Pancreas (tissue), 10 donors: ENCODE data around the gene ZBTB7C. TPM values are rescaled to one million over a fixed set of nuclear protein-coding genes. Genes with fewer than 3 reads are reported as not detected.
A peak's percentile ranks its signal among the peaks of the same experiment; 100 is the strongest.

ENCODE experiments used
- ATAC-seq, 4 donors: fragments of 200-7000 bp; cut with Tn5 transposase; one replicate each; pipeline versions ENCODE4 v1.8.0 to v1.9.1; 2020; ENCODE audit warnings: mild to moderate bottlenecking in 4 of 4, moderate library complexity in 4 of 4
- DNase-seq, 6 donors: peaks; one replicate each; pipeline ENCODE4 v3.0.0-alpha.2; 2020
- FAIRE-seq: peaks from 2 replicates; lab custom pipeline; 2012; peaks lifted over from hg19 to GRCh38; lab: Jason Lieb, UNC
- H3K27ac ChIP-seq, 4 donors: fragments of 200-600 bp; sonication (generic); 1 replicate in 3 of 4; 2 replicates in 1 of 4; pipeline versions ENCODE4 v1.5.0 to v1.8.0; 2020
- H3K27me3 ChIP-seq, 4 donors: fragments of 200-600 bp; one replicate each; pipeline ENCODE4 v1.8.0; 2021
- H3K36me3 ChIP-seq, 3 donors: fragments of 200-600 bp; sonication (generic) in 1 of 3; one replicate each; pipeline versions ENCODE4 v1.5.0 to v1.8.0; 2020 to 2021
- H3K4me1 ChIP-seq, 3 donors: fragments of 200-600 bp; one replicate each; pipeline ENCODE4 v1.8.0; 2021
- H3K4me3 ChIP-seq, 4 donors: fragments of 200-600 bp; sonication (generic) in 2 of 4; one replicate each; pipeline versions ENCODE4 v1.5.0 to v1.8.0; 2020 to 2021
- H3K9me3 ChIP-seq, 4 donors: fragments of 200-600 bp; one replicate each; pipeline ENCODE4 v1.8.0; 2021
- CTCF ChIP-seq, 4 donors: fragments of 200-600 bp; sonication (generic) in 3 of 4; IDR thresholded peaks; one replicate each; pipeline versions ENCODE4 v1.5.0 to v1.8.0; 2021; ENCODE audit warnings: antibody characterized with exemption in 4 of 4
- WGBS, 2 donors: extraction: QIAGEN DNeasy Blood & Tissue Kit; methylation state at CpG; one replicate each; pipeline ENCODE4 v1.1.7; 2013; 5-methylcytosine and 5-hydroxymethylcytosine counted together
- intact Hi-C, 3 donors: fragments of 100-400 bp; cut with DNase I; formaldehyde crosslinking; loops; one replicate each; pipeline versions ENCODE4 v1.11.1 to v1.14.2; 2022
- polyA plus RNA-seq, 2 donors: library from polyadenylated mRNA; stranded (reverse); fragments of 200-250 nt; gene quantifications; one replicate each; pipeline ENCODE4 v1.2.3, GENCODE V29; 2013
- total RNA-seq, 6 donors: library from RNA; stranded (reverse); fragmentation: NEBNext Ultra II Directional in 4 of 6; extraction: Animal tissue kit (Norgen Biotek cat#: 25700) in 4 of 6; gene quantifications; one replicate each; pipeline versions ENCODE4 v1.2.1 to v1.2.4, GENCODE V29; 2021 to 2023
- donor health status: healthy with polysubstance abuse.
- donor health status: DM: no; HTN: no; CAD: no; lungs with moderate emphysema.
- donor health status: DM: no; HTN: no; CAD: no.
- donor health status: control.
- donor health status: control.
- donor health status: Bipolar disorder and iron deficiency.
- donor health status: DM: yes; HTN: yes; CAD: no.
- donor health status: DM: no; HTN: no; CAD: no.
- donor health status: DM: no; HTN: no; CAD: no.
- donor health status: DM: yes; HTN: yes; CAD: no.

The ZBTB7C gene
- total and polyA plus RNA-seq, 8 donors, result 0.35 to 1.7 (median 0.91) TPM

DNA sequence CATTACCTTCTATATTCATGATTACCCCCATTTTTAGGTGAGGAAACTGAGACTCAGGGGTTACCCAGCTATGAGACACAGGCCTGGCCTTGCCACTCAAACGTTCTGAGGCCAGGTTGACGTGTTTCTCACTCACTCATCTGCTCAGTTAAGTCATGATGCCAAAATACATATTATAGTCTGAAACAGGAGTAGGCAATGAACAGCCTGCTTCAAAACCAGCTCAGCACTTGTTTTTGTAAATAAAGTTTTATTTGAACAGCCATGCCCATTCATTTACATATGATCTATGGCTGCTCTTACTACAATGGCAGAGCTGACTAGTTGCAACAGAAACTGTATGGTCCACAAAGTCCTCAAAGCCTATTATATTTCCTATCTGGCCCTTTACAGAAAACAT lies 404.6 kb downstream of the ZBTB7C start:
- FAIRE-seq (no peak), DNase-seq (no peak), ATAC-seq (no peak)
- Histone ChIP-seq H3K9me3 (no peaks in the 10 kb centered on the region), H3K4me3 (no peak overlapping the region), H3K4me1 (peaks cover 0 to 20% (median 0%) of the 10 kb centered on the region in 3 donors), H3K36me3 (no peaks in the 10 kb centered on the region), H3K27me3 (no peaks in the 10 kb centered on the region), H3K27ac (peak overlapping the region; percentile 49 to 86 (median 67))
- WGBS, 2 donors, result 41 to 46% methylated on average over 2 of the region's 2 CpGs
- no peak for TF ChIP-seq CTCF (IDR thresholded peaks at IDR 0.05)
- intact Hi-C loops, result no loop called here

DNA sequence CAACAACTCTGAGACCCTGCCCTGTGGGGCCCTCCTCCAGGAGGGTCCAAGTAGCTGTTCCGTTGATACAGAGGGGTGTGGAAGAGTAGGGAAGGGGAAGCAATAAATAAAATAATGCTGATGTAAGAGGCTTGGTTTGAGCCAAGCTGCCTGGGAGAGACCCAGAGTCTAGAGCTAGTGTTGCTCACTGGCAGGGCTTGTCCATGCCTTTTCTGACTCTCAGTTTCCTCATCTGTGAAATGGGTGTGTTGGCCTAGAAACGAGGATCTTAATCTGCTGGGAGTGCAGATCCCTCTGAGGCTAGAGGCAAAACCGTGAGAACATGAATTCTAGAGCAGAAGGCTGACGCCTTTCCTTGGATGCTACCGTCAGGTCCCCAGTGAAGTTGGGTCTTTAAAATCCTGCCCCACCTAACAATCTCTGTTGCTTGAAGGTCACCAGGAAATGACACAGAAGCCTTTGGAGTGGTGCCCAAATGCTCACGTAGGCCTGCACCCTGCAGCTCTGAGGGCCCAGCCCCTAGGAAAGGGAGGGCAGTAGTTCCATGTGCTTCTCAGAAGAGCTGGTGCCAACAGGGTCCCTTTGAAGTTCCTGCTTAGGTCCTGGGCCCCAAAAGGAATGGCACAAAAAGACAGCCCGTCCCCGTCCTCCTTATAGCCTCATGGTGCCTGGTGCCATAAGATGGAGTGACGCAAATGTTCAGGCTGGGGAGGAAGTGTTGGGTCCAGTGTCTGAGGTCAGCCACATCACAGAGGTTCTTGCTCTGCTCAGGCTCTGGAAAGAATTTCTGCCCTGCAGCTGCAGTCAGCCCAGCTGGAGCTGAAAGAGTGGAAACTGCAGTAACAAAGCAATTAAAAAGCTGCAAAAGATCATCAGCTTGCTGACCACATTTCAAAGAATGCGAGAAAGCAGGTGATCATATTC lies 405.5 kb downstream of the ZBTB7C start:
- TF ChIP-seq CTCF (IDR thresholded peaks at IDR 0.05), result no peak
- peaks cover 0 to 14% (median 0%) of the 10 kb centered on the region in 3 donors for H3K4me1 ChIP-seq
- no peaks in the 10 kb centered on the region for H3K27me3 ChIP-seq
- 67 to 69% methylated on average over 10 of the region's 10 CpGs for WGBS, 2 donors
- ATAC-seq (peak; percentile 55 to 77 (median 60)), FAIRE-seq (no peak), DNase-seq (peak in 5 of 6 donors; percentile 63 to 83 (median 71))
- no peak overlapping the region for H3K4me3 ChIP-seq
- no peaks in the 10 kb centered on the region for H3K36me3 ChIP-seq
- intact Hi-C loops, result no loop called here
- H3K27ac ChIP-seq, result peak overlapping the region; percentile 49 to 86 (median 67)
- no peaks in the 10 kb centered on the region for H3K9me3 ChIP-seq

DNA sequence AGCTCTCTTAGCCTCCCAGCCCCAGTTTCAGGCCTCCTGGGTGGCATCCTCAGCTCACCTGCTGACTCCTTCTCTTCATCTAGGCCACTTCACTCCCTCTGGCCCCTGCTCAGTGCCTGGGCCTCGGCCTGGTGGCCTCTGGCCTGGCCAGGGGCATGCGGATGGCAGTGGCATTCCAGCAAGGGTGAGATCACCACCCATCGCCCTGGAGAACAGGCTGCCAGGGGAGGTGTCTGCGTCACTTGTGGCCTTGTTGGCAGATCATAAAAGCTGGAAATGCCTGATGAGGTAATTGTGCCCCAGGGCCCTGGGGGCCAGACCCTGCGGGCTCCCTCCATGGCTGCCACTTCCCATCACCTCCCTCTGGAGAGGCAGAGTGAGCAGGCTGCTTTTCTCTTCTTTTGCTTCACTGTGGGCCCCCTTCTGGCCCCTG lies 406.2 kb downstream of the ZBTB7C start:
- Histone ChIP-seq H3K36me3 (no peaks in the 10 kb centered on the region), H3K27ac (peak overlapping the region; percentile 49 to 86 (median 67)), H3K4me3 (no peak overlapping the region), H3K4me1 (peaks cover 0 to 14% (median 0%) of the 10 kb centered on the region in 3 donors), H3K9me3 (no peaks in the 10 kb centered on the region), H3K27me3 (no peaks in the 10 kb centered on the region)
- ATAC-seq (peak; percentile 70 to 89 (median 86)), DNase-seq (peak; percentile 67 to 87 (median 77)), FAIRE-seq (no peak)
- no peak for TF ChIP-seq CTCF (IDR thresholded peaks at IDR 0.05)
- intact Hi-C loops, result no loop called here
- 54 to 60% methylated on average over 5 of the region's 5 CpGs for WGBS, 2 donors

DNA sequence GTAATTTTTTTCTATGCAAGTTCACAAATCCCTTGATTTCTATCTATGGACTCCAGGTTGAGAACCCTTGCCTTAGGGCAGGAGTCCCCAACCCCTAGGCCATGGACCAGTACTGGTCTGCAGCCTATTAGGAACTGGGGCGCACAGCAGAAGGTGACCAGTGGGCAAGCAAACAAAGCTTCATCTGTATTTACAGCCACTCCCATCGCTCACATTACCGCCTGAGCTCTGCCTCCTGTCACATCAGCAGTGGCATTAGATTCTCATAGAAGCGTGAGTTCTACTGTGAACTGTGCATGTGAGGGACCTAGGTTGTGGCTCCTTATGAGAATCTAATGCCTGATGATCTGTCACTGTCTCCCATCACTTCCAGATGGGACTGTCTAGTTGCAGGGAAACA lies 408.5 kb downstream of the ZBTB7C start:
- intact Hi-C loops, result no loop called here
- WGBS, 2 donors, result 93 to 96% methylated on average over 4 of the region's 4 CpGs
- no peaks in the 10 kb centered on the region for H3K36me3 ChIP-seq
- DNase-seq (no peak), ATAC-seq (no peak), FAIRE-seq (no peak)
- no peaks in the 10 kb centered on the region for H3K9me3 ChIP-seq
- H3K27me3 ChIP-seq, result no peaks in the 10 kb centered on the region
- H3K27ac ChIP-seq, result no peak overlapping the region
- TF ChIP-seq CTCF (IDR thresholded peaks at IDR 0.05), result no peak
- H3K4me1 ChIP-seq, result peaks cover 0 to 14% (median 0%) of the 10 kb centered on the region in 3 donors
- no peak overlapping the region for H3K4me3 ChIP-seq
